HEK293 (cell line): ENCODE measurements around the gene NEIL1.

Experiments used
- REPIN1 ChIP-seq: fragments of 450-650 bp; formaldehyde crosslinking; IDR thresholded peaks from 2 replicates; pipeline ENCODE4 v1.5.1; 2017; ENCODE audit warnings: missing biosample characterization, missing genetic modification characterization, low read depth
- REST ChIP-seq: fragments of 450-650 bp; formaldehyde crosslinking; IDR thresholded peaks from 2 replicates; pipeline ENCODE4 v1.5.1; 2016; ENCODE audit warnings: missing biosample characterization, missing genetic modification characterization
- ZSCAN5A ChIP-seq: fragments of 450-650 bp; formaldehyde crosslinking; IDR thresholded peaks from 2 replicates; pipeline ENCODE4 v1.5.1; 2016; ENCODE audit warnings: missing biosample characterization, missing genetic modification characterization
- TF ChIP-seq, protein P1 (sequence below): fragments of 450-650 bp; formaldehyde crosslinking; IDR thresholded peaks from 2 replicates; pipeline ENCODE4 v1.5.1; 2016; ENCODE audit warnings: missing biosample characterization, missing genetic modification characterization
- TF ChIP-seq, protein P2 (sequence below): fragments of 450-650 bp; formaldehyde crosslinking; IDR thresholded peaks from 2 replicates; pipeline ENCODE4 v1.5.1; 2016; ENCODE audit warnings: missing biosample characterization, missing genetic modification characterization

GRCh38 chr15:75361989-75362641 lies 15.3 kb downstream of the NEIL1 start:
- TF ChIP-seq ZSCAN5A (tag by site-specific recombination): no peak
- TF ChIP-seq, protein P1, sequence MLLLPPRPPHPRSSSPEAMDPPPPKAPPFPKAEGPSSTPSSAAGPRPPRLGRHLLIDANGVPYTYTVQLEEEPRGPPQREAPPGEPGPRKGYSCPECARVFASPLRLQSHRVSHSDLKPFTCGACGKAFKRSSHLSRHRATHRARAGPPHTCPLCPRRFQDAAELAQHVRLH (tag by site-specific recombination): no peak
- TF ChIP-seq, protein P2, sequence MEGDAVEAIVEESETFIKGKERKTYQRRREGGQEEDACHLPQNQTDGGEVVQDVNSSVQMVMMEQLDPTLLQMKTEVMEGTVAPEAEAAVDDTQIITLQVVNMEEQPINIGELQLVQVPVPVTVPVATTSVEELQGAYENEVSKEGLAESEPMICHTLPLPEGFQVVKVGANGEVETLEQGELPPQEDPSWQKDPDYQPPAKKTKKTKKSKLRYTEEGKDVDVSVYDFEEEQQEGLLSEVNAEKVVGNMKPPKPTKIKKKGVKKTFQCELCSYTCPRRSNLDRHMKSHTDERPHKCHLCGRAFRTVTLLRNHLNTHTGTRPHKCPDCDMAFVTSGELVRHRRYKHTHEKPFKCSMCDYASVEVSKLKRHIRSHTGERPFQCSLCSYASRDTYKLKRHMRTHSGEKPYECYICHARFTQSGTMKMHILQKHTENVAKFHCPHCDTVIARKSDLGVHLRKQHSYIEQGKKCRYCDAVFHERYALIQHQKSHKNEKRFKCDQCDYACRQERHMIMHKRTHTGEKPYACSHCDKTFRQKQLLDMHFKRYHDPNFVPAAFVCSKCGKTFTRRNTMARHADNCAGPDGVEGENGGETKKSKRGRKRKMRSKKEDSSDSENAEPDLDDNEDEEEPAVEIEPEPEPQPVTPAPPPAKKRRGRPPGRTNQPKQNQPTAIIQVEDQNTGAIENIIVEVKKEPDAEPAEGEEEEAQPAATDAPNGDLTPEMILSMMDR (tag by site-specific recombination): no peak
- no peak for TF ChIP-seq REPIN1 (tag by site-specific recombination)
- no peak for TF ChIP-seq REST (tag by site-specific recombination)
